Smooth muscle cell (in vitro differentiated cells): ENCODE results near the gene DYNLRB2. TPM values are rescaled to one million over a fixed set of nuclear protein-coding genes. Genes with fewer than 3 reads are reported as not detected.

Source experiments
- DNase-seq: peaks from one replicate; lab custom pipeline; 2025; ENCODE audit not compliant: unreplicated experiment; lab: John Stamatoyannopoulos, UW
- H2AFZ ChIP-seq: fragments of 200-600 bp; sonication (generic); 2 replicates; pipeline ENCODE4 v1.6.0; 2016; ENCODE audit warnings: antibody characterized with exemption, low read depth, mild to moderate bottlenecking
- H3F3A ChIP-seq: fragments of 200-600 bp; sonication (generic); 2 replicates; pipeline ENCODE4 v1.6.0; 2017; ENCODE audit warnings: antibody characterized with exemption, low read depth
- H3K27ac ChIP-seq: fragments of 200-600 bp; sonication (generic); 2 replicates; pipeline ENCODE4 v1.5.1; 2016; ENCODE audit warnings: low read depth, mild to moderate bottlenecking
- H3K27me3 ChIP-seq: fragments of 200-600 bp; sonication (generic); 2 replicates; pipeline ENCODE4 v1.6.1; 2016; ENCODE audit warnings: low read depth, mild to moderate bottlenecking
- H3K36me3 ChIP-seq: fragments of 200-600 bp; sonication (generic); 2 replicates; pipeline ENCODE4 v1.5.1; 2016; ENCODE audit warnings: low read depth
- H3K4me1 ChIP-seq: fragments of 200-600 bp; sonication (generic); 2 replicates; pipeline ENCODE4 v1.5.1; 2016; ENCODE audit warnings: low read depth
- H3K4me2 ChIP-seq: fragments of 200-600 bp; sonication (generic); 2 replicates; pipeline ENCODE4 v1.6.0; 2016; ENCODE audit warnings: mild to moderate bottlenecking
- H3K4me3 ChIP-seq: fragments of 200-600 bp; sonication (generic); 2 replicates; pipeline ENCODE4 v1.5.1; 2016; ENCODE audit warnings: mild to moderate bottlenecking
- H3K79me2 ChIP-seq: fragments of 200-600 bp; sonication (generic); 2 replicates; pipeline ENCODE4 v1.6.0; 2016; ENCODE audit warnings: low read depth, mild to moderate bottlenecking
- H3K9ac ChIP-seq: fragments of 200-600 bp; sonication (generic); 2 replicates; pipeline ENCODE4 v1.6.0; 2016; ENCODE audit warnings: low read depth
- H3K9me3 ChIP-seq: fragments of 200-600 bp; sonication (generic); replicated peaks from 2 replicates; pipeline ENCODE4 v1.5.1; 2016; ENCODE audit warnings: low read depth
- H4K20me1 ChIP-seq: fragments of 200-600 bp; sonication (generic); 2 replicates; pipeline ENCODE4 v1.6.0; 2016; ENCODE audit warnings: low read depth
- WGBS: methylation state at CpG from one replicate; pipeline ENCODE4 v1.1.7; 2016; ENCODE audit warnings: low lambda C conversion rate; 5-methylcytosine and 5-hydroxymethylcytosine counted together
- polyA plus RNA-seq: library from polyadenylated mRNA; unstranded; fragments of >200 nt; fragmentation: Nextera tagmentation; extraction: Ambion mirVana; gene quantifications from 2 replicates; pipeline ENCODE4 v1.2.1, GENCODE V29; 2016
- total RNA-seq: library from RNA; depleted of rRNA; stranded (reverse); fragments of >200 nt; gene quantifications from 2 replicates; pipeline ENCODE4 v1.2.3, GENCODE V29; 2014
- TF ChIP-seq, protein P1 (sequence below): fragments of 200-600 bp; sonication (generic); IDR thresholded peaks from 2 replicates; pipeline ENCODE4 v1.5.1; 2017; ENCODE audit warnings: borderline replicate concordance, mild to moderate bottlenecking, antibody characterized with exemption; ENCODE audit not compliant: insufficient read depth, poor library complexity, severe bottlenecking

DYNLRB2 gene
- total and polyA plus RNA-seq, 2 experiments from 2014 or later, result 0.58 TPM; not detected in 1

DNA sequence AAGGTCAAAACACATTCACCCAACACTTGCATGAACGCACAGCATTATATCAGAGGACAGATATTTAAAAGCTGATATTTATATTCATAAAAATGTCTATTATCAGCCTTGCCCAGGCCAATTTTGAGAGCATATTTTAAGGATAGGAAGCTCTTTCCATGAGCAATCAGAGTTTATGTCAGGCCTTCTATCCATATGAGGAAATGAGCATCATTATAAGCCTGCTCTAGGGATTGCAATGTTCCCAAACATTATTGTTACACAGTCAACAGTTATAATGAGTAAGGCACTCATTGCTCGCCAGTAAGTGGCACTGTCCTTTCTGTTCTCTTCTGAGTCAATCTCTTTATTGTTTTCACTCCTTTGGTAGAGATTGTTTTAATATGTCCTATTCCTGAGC lies 37.7 kb upstream of the DYNLRB2 start:
- no peaks in the 10 kb centered on the region for H4K20me1 ChIP-seq
- no peak overlapping the region for H3K27ac ChIP-seq
- TF ChIP-seq, protein P1, sequence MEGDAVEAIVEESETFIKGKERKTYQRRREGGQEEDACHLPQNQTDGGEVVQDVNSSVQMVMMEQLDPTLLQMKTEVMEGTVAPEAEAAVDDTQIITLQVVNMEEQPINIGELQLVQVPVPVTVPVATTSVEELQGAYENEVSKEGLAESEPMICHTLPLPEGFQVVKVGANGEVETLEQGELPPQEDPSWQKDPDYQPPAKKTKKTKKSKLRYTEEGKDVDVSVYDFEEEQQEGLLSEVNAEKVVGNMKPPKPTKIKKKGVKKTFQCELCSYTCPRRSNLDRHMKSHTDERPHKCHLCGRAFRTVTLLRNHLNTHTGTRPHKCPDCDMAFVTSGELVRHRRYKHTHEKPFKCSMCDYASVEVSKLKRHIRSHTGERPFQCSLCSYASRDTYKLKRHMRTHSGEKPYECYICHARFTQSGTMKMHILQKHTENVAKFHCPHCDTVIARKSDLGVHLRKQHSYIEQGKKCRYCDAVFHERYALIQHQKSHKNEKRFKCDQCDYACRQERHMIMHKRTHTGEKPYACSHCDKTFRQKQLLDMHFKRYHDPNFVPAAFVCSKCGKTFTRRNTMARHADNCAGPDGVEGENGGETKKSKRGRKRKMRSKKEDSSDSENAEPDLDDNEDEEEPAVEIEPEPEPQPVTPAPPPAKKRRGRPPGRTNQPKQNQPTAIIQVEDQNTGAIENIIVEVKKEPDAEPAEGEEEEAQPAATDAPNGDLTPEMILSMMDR, result no peak
- no peaks in the 10 kb centered on the region for H3K36me3 ChIP-seq
- H3K9me3 ChIP-seq, result no peaks in the 10 kb centered on the region
- no peaks in the 10 kb centered on the region for H3K27me3 ChIP-seq
- H3K4me2 ChIP-seq, result no peak overlapping the region
- H3K4me1 ChIP-seq, result no peaks in the 10 kb centered on the region
- no peak overlapping the region for H3K4me3 ChIP-seq
- no peak overlapping the region for H3K9ac ChIP-seq
- no peak overlapping the region for H2AFZ ChIP-seq
- no peak for DNase-seq
- 93% methylated on average over 2 of the region's 2 CpGs for WGBS
- H3K79me2 ChIP-seq, result no peaks in the 10 kb centered on the region
- H3F3A ChIP-seq, result no peaks in the 10 kb centered on the region

DNA sequence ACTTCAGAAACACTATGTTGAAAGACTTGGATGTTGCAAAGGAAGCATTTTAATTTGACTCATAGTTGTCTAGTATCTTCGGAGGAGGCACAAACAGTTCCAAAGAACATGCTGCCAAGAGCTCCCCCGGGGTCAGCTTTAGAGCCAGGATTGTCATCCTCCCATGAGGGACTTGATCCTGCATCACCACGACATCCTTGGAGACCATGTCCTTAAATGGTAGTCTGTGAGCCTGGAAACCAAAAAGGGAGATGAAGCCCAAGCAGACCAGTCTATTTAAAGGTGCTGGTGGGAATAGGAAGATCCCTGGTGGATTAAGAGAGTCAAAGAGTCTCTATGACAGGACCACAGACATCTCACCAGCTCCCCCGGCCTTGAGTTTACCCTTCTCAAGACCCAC lies 33.3 kb upstream of the DYNLRB2 start:
- H3K27ac ChIP-seq, result no peak overlapping the region
- H4K20me1 ChIP-seq, result no peaks in the 10 kb centered on the region
- no peak overlapping the region for H2AFZ ChIP-seq
- H3K27me3 ChIP-seq, result no peaks in the 10 kb centered on the region
- no peak overlapping the region for H3K4me2 ChIP-seq
- H3K36me3 ChIP-seq, result no peaks in the 10 kb centered on the region
- no peaks in the 10 kb centered on the region for H3F3A ChIP-seq
- 82% methylated on average over 4 of the region's 4 CpGs for WGBS
- H3K4me3 ChIP-seq, result no peak overlapping the region
- no peak overlapping the region for H3K9ac ChIP-seq
- H3K79me2 ChIP-seq, result no peaks in the 10 kb centered on the region
- TF ChIP-seq, protein P1, result no peak
- DNase-seq, result no peak
- H3K9me3 ChIP-seq, result no peaks in the 10 kb centered on the region
- H3K4me1 ChIP-seq, result no peaks in the 10 kb centered on the region

DNA sequence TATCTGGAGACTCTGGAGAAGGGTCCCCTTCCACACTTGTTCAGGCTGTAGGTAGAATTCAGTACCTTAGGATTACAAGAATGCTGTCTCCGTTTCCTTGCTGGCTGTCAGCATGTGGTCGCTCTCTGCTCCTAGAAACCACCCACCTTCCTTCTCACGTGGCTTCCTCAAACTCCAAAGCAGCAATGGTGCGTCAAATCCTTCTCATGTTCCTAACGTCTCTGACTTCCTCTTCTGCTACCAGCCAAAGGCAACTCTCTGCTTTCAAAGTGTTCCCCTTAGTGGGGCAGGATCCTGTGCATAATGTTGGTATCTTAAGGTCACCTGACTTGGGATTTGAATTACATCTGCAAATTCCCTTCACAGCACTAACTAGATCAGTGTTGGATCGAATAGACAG lies 30.9 kb upstream of the DYNLRB2 start:
- Histone ChIP-seq H3K4me3 (no peak overlapping the region), H3K4me1 (no peaks in the 10 kb centered on the region), H3K9me3 (no peaks in the 10 kb centered on the region), H3K27me3 (peaks cover 4% of the 10 kb centered on the region), H3K27ac (no peak overlapping the region), H2AFZ (no peak overlapping the region), H3F3A (no peaks in the 10 kb centered on the region), H3K4me2 (no peak overlapping the region), H3K79me2 (no peaks in the 10 kb centered on the region), H3K36me3 (no peaks in the 10 kb centered on the region), H4K20me1 (no peaks in the 10 kb centered on the region), H3K9ac (no peak overlapping the region)
- TF ChIP-seq, protein P1, result no peak
- no peak for DNase-seq
- WGBS, result 65% methylated on average over 6 of the region's 6 CpGs

DNA sequence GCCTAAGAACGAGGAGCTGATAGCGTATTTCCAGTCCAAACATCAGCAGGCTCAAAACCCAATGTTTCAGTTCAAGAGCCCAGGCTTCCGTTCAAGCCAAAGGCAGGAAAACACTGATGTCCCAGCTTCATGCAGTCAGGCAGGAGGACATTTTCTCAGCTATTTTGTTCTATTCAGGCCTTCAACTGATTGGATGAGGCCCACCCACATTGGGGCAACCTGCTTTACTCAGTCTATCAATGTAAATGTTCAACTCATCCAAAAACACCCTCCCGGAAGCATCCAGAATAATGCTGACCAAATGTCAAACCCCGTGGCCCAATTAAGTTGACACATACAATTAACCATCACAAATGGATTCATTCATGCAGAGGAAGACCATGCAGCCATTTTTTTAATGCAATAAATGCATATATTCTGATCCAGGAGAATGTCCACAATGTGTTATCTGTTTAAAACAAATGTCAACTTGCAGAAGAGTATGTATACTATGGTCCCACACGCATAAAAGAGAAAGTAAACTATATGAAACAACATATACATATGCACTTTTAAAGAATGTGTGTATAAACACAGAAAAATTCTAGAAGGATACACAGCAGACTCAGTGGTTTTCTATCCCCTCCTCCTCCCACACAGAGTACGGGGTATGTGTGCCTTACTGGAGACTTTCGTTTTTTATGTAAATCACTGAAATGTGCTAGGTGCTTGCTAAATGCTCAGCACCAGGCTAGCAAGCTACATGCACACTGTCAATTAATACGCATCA lies 28.8 kb upstream of the DYNLRB2 start:
- TF ChIP-seq, protein P1, result no peak
- Histone ChIP-seq H2AFZ (no peak overlapping the region), H3K9ac (no peak overlapping the region), H3K79me2 (no peaks in the 10 kb centered on the region), H3K36me3 (no peaks in the 10 kb centered on the region), H3K9me3 (no peaks in the 10 kb centered on the region), H3K4me2 (no peak overlapping the region), H3K4me3 (no peak overlapping the region), H3K27me3 (peaks cover 4% of the 10 kb centered on the region), H4K20me1 (no peaks in the 10 kb centered on the region), H3K4me1 (no peaks in the 10 kb centered on the region), H3K27ac (no peak overlapping the region), H3F3A (no peaks in the 10 kb centered on the region)
- no peak for DNase-seq
- WGBS, result 85% methylated on average over 9 of the region's 9 CpGs
